ENCODE data around the gene TTLL9.
A peak's percentile ranks its signal among the peaks of the same experiment; 100 is the strongest.
"Not testable (repeated sequence)": the region's sequence is repeated elsewhere in the genome, so short reads cannot be mapped to it uniquely, and the experiment has no call there.

Gene TTLL9
- 0.05 to 0.22 reads per million in 2 donors for total RNA-seq

- DNase-seq, result no peak
These were observed at the start of gene TTLL9, which contains the start of gene DUSP15 for GRCh38 chr20:31869942-31870725. Gene TTLL9, plus strand, starts transcription at chr20:31870634. Its CDS starts 493 bp downstream, at chr20:31871127. Gene DUSP15, minus strand, starts transcription at chr20:31870527. Its CDS starts 190 bp downstream, at chr20:31870337.

GRCh38 chr20:31821427-31821826 is 49.0 kb upstream of the TTLL9 start:
- DNase-seq, result no peak

- DNase-seq, result peak; percentile 33
These were observed 47.8 kb upstream of the TTLL9 start for GRCh38 chr20:31822421-31823330.

- DNase-seq, result no peak
These were observed 46.9 kb upstream of the TTLL9 start for GRCh38 chr20:31823360-31824124.

GRCh38 chr20:31824125-31824485 is 46.3 kb upstream of the TTLL9 start:
- DNase-seq, result no peak

- DNase-seq, result no peak
These were observed 45.7 kb upstream of the TTLL9 start for GRCh38 chr20:31824554-31825313.

GRCh38 chr20:31826074-31826473 is 44.4 kb upstream of the TTLL9 start:
- DNase-seq, result no peak

- no peak for DNase-seq
These were observed 43.4 kb upstream of the TTLL9 start for GRCh38 chr20:31827059-31827458.

- not testable (repeated sequence) for DNase-seq
These were observed 42.4 kb upstream of the TTLL9 start for GRCh38 chr20:31828016-31828415.

GRCh38 chr20:31829731-31830130 is 40.7 kb upstream of the TTLL9 start:
- no peak for DNase-seq

- DNase-seq, result no peak
These were observed 39.9 kb upstream of the TTLL9 start for GRCh38 chr20:31830406-31830981.

GRCh38 chr20:31831211-31831610 is 39.2 kb upstream of the TTLL9 start:
- DNase-seq, result no peak

GRCh38 chr20:31831771-31832306 is 38.6 kb upstream of the TTLL9 start:
- no peak for DNase-seq

- no peak for DNase-seq
These were observed 37.1 kb upstream of the TTLL9 start for GRCh38 chr20:31833130-31833930.

GRCh38 chr20:31833931-31834521 is 36.4 kb upstream of the TTLL9 start:
- no peak for DNase-seq

- DNase-seq, result no peak
These were observed 34.9 kb upstream of the TTLL9 start for GRCh38 chr20:31835554-31835953.

GRCh38 chr20:31835977-31836852 is 34.2 kb upstream of the TTLL9 start:
- no peak for DNase-seq

GRCh38 chr20:31836853-31837608 is 33.4 kb upstream of the TTLL9 start:
- DNase-seq, result no peak

Measured in activated gamma-delta T cell (primary cell).